Fibroblast of the aortic adventitia (primary cell): Measurements from ENCODE around the gene NBEA. TPM values are rescaled to one million over a fixed set of nuclear protein-coding genes. Genes with fewer than 3 reads are reported as not detected.

Experiments
- DNase-seq: peaks from one replicate; pipeline ENCODE4 v3.0.0-alpha.2; 2010; ENCODE audit warnings: low read depth
- H3K4me3 ChIP-seq: 2 replicates; pipeline ENCODE4 v1.5.1; 2011; ENCODE audit warnings: low read depth, mild to moderate bottlenecking, control low read depth, low read length, moderate library complexity
- total RNA-seq: library from RNA; depleted of rRNA; stranded (reverse); fragments of >200 nt; gene quantifications from 2 replicates; pipeline ENCODE4 v1.2.3, GENCODE V29; 2012; ENCODE audit warnings: low replicate concordance
- TF ChIP-seq, protein P1 (sequence below): IDR thresholded peaks from 2 replicates; pipeline ENCODE4 v1.5.1; 2011; ENCODE audit warnings: mild to moderate bottlenecking, low read length, control low read depth, inconsistent platforms; ENCODE audit not compliant: insufficient read depth

NBEA gene
- total RNA-seq, 1 donor: 6.9 TPM

DNA sequence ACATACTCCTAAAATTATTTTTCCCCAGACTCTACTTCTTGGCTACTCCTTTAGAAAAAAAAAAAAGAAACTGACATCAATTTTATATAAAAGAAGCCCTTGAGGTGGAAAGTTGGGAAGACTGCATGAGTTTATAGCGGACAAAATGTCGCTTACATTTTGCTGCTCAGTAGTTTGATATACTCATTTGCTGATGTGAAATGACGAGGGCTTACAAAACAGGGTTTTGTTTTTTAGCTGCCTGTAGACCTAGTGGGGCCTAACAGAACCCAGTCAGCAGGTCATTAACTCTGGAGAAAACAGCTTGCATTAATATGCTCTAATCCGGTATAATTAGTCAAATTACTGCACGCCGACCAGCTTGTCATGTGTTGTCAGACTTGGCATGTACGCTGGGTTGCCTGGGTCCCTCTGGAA is 572.0 kb downstream of the NBEA start:
- DNase-seq: no peak
- H3K4me3 ChIP-seq: no peak overlapping the region
- TF ChIP-seq, protein P1, sequence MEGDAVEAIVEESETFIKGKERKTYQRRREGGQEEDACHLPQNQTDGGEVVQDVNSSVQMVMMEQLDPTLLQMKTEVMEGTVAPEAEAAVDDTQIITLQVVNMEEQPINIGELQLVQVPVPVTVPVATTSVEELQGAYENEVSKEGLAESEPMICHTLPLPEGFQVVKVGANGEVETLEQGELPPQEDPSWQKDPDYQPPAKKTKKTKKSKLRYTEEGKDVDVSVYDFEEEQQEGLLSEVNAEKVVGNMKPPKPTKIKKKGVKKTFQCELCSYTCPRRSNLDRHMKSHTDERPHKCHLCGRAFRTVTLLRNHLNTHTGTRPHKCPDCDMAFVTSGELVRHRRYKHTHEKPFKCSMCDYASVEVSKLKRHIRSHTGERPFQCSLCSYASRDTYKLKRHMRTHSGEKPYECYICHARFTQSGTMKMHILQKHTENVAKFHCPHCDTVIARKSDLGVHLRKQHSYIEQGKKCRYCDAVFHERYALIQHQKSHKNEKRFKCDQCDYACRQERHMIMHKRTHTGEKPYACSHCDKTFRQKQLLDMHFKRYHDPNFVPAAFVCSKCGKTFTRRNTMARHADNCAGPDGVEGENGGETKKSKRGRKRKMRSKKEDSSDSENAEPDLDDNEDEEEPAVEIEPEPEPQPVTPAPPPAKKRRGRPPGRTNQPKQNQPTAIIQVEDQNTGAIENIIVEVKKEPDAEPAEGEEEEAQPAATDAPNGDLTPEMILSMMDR: no peak

DNA sequence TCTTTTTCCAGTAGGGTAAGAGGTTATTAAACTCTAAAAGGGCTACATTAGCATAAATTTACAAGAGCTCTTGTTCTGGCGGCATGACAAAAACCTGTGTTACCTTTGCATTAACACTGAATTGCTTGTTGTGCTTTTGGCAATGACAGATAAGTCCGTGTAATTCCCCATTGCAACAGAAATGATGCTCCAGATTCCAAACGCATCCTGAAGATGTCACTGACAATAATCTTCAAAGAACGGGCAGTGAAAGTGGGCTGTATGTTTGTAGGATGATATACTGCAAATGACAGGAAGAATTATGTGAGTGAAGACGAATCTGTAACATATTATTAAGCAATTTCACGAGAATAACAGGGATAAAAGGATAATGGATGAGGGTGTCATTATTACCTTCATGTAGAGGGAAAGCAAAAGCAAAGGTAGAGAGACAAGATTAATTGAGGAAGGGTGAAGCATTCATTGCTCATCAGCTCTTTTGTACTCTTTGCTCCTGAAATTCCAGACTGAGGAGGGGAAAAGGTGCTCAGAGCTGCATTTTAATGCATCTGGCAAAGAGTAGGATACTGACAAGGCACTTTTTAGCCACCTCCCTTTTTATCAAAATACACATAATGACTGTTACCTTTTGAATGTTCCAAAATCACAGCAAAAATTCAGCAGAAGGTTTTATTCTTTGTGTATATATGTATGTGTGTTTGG is 572.9 kb downstream of the NBEA start:
- DNase-seq: no peak
- TF ChIP-seq, protein P1: no peak
- no peak overlapping the region for H3K4me3 ChIP-seq

- no peak for DNase-seq
- no peak overlapping the region for H3K4me3 ChIP-seq
- TF ChIP-seq, protein P1: no peak
These were observed 576.4 kb downstream of the NBEA start for GRCh38 chr13:35518337-35518946.

DNA sequence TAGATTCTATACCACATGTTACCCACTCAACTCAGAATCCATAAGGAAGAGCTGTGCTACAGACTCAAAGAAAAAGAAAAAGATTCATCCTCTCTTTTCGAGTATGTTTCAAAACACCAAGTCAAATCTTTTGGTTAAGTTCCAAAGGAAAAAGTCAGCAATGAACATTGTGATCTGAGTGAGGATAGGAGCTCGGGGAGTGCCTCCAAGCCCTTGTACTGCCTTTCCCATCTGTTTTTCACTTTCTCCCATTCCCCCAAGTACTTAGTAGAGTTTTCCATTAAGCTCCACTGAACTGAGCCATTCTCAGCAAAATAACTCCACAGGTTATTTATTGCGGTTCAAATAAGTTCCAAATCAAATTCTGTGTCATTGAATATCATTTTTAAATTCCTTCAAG is 582.1 kb downstream of the NBEA start:
- DNase-seq: peak; percentile 3
- TF ChIP-seq, protein P1: no peak
- H3K4me3 ChIP-seq: no peak overlapping the region

- H3K4me3 ChIP-seq: no peak overlapping the region
- DNase-seq: no peak
- TF ChIP-seq, protein P1: no peak
These were observed 584.5 kb downstream of the NBEA start for GRCh38 chr13:35526577-35526976.

DNA sequence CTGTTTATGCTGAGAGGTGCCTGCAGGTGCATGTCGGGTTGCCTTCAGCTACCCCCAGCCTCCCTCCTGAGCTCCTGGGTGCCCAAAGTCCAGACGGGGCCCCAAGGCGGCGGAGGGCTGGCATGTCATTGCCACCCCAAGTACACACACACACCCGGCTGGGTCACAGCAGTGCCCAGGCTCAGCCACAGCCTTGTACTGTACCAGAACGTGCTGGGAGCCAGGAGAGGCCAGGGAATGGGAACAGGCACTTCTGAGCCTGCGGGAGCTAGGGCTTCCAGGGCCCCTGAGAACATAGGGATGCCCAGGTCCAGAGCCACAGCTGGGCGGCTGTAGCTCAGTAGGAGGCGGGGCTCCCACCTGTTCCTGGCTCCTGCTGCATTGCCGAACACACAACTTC is 585.4 kb downstream of the NBEA start:
- DNase-seq: no peak
- TF ChIP-seq, protein P1: no peak
- no peak overlapping the region for H3K4me3 ChIP-seq
